ES-I3 (cell line): Measurements from ENCODE around the gene KCNA10.

Experiments
- H3K36me3 ChIP-seq: 2 replicates; pipeline ENCODE4 v1.6.1; 2013; ENCODE audit warnings: mild to moderate bottlenecking, low read length, control low read depth, moderate library complexity; ENCODE audit not compliant: insufficient read depth
- H3K4me1 ChIP-seq: 2 replicates; pipeline ENCODE4 v1.6.1; 2013; ENCODE audit warnings: mild to moderate bottlenecking, control low read depth, low read length; ENCODE audit not compliant: insufficient read depth
- H3K9ac ChIP-seq: 2 replicates; pipeline ENCODE4 v1.6.1; 2013; ENCODE audit warnings: low read depth, mild to moderate bottlenecking, low read length, moderate library complexity
- H3K9me3 ChIP-seq: 2 replicates; pipeline ENCODE4 v1.6.1; 2013; ENCODE audit warnings: mild to moderate bottlenecking, low read length, moderate library complexity; ENCODE audit not compliant: control insufficient read depth, insufficient read depth

The KCNA10 gene

DNA sequence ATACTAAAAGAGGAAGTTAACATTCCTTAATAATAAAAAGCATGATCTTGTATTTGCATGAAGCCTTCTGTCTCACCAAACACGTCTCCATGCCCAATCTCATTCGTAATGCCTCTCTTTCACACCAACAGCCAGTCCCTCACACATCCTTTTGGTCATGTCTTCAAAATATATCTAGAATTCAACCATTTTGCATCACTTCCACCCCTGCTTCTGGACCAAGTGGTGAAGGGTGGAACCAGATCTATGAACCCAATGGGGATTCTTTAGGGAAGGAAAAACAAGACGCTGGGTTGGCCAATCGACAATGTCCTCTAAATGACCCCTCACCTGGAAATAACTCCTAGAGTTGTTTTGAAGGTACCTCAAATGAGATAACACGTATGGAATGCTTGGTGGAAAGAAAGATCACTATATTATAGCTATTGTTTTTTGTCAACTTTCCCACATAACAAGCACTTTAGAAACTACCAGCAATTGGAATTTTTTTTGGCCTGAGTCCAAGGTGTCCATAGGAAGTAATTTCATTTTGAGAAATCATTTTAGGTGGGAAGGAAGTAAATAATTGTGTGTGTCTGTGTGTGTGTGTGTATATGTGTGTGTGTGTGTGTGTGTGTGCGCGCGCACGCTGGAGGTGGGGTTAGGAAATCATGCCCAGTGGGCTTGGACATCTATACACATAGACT lies at the start of gene KCNA10:
Gene KCNA10 (minus strand): TSS at position 51 of the 686 bp plus-strand sequence. CDS start 388 bp downstream, outside the sequence.
- Histone ChIP-seq H3K9me3 (no peaks in the 10 kb centered on the region), H3K9ac (no peak within 1 kb of the TSS), H3K4me1 (peaks cover 12% of the 10 kb centered on the region), H3K36me3 (no peaks in the 10 kb centered on the region)

DNA sequence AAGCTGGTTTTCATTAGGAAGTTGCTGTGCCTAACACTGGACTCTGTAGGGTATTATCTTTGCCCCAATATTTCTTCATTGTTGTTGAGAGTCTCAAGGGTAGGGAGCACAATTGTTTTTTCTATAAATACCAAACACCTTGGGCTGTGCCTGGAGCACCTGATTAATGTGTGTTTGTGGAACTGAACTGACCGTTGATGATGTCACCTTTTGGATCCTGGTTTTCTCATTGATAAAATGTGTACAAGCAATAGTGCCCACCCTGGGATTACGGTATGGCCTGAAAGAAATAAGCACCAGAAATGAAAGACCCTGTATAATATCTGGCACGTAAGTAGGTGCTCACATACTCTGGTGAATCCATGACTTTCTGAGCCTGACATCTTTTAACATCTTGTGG lies 47.9 kb upstream of the KCNA10 start:
- Histone ChIP-seq H3K9ac (no peak overlapping the region), H3K4me1 (no peaks in the 10 kb centered on the region; the same call in 1 of the 2 replicates), H3K36me3 (no peaks in the 10 kb centered on the region), H3K9me3 (no peaks in the 10 kb centered on the region)

DNA sequence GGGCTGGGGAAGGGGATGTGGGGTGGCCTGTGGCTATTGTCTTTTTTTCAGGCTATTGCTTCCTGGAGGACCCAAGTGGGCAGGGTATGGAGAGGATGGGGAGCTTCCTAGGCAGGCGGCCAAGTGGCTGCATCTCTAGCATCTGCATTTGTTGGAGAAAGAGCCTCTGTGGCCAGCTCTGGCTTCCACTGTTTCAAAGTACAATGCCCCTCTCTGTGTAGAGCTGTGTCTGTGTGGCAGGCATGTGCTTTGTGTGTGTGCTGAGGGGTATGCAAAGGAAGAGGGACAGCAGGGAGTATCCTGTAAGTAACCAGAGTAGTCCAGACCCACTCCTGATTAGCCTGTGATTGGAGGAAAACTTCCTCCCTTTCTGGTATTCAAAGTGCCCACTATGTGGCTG lies 46.6 kb upstream of the KCNA10 start:
- no peaks in the 10 kb centered on the region for H3K9me3 ChIP-seq
- no peak overlapping the region for H3K9ac ChIP-seq
- H3K36me3 ChIP-seq, result no peaks in the 10 kb centered on the region
- H3K4me1 ChIP-seq, result no peaks in the 10 kb centered on the region; the same call in 1 of the 2 replicates

DNA sequence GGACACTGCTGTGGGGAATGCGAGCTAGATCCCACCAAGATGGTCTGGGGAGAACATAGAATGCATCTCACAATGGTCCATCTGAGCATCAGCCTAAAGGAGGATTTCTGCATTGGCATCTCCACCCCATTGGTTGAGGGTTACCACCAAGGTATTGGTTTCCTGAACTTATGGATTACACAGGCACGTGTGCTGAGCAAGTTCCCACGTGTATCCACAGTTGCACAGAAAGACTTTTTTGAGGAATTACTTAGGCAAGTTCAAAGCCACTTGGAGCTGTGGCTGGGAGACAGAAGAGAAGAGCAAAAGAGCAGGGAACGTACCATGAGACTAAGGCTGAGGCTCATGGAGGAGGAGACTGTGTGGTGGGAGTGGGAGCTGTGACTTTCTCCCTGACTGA lies 44.1 kb upstream of the KCNA10 start:
- Histone ChIP-seq H3K36me3 (no peaks in the 10 kb centered on the region), H3K9me3 (no peaks in the 10 kb centered on the region), H3K4me1 (no peaks in the 10 kb centered on the region; the same call in 1 of the 2 replicates), H3K9ac (no peak overlapping the region)

DNA sequence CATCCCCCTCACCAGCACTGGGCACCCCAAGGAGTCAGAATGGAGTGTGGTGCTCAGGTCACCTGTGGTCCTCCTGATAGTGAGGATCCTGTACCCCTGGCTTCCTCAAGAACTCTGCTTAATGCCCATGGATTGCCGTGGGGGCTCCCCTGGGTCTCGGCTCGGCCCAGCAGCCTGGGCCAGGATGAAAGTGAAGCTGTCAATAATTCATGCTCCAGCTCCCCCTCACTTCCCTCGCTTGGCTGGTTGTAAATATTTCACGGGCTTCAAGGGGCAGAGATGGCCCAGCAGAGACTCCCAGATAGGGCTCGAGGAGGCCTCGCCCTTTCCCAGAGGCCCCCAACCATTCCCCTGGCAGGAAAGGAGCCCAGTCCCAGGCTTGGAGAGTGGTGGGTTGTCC lies 42.6 kb upstream of the KCNA10 start:
- no peak overlapping the region for H3K9ac ChIP-seq
- no peaks in the 10 kb centered on the region; the same call in 1 of the 2 replicates for H3K4me1 ChIP-seq
- no peaks in the 10 kb centered on the region for H3K36me3 ChIP-seq
- no peaks in the 10 kb centered on the region for H3K9me3 ChIP-seq

DNA sequence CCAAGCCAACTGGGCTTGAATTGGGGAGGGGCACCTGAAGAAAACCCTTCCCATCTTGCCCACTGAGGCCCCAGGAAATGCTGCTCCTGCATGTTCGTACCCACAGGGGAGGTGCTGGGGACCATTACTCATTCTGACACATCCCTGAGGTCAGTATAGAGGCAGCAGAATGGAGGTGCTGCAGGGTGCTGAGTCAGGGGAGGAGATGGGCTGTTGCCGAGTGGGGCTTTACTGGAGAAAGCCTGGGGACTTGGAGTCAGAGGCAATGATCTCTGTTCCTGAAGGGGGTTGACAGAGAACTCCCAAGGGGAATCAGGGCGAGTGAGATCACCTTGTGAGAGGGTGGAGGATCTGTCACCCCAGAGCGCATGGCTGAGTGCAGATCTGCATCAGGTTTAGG lies 40.2 kb upstream of the KCNA10 start:
- no peaks in the 10 kb centered on the region for H3K36me3 ChIP-seq
- peaks cover 4% of the 10 kb centered on the region; the same call in 1 of the 2 replicates for H3K4me1 ChIP-seq
- H3K9ac ChIP-seq, result no peak overlapping the region
- no peaks in the 10 kb centered on the region for H3K9me3 ChIP-seq

DNA sequence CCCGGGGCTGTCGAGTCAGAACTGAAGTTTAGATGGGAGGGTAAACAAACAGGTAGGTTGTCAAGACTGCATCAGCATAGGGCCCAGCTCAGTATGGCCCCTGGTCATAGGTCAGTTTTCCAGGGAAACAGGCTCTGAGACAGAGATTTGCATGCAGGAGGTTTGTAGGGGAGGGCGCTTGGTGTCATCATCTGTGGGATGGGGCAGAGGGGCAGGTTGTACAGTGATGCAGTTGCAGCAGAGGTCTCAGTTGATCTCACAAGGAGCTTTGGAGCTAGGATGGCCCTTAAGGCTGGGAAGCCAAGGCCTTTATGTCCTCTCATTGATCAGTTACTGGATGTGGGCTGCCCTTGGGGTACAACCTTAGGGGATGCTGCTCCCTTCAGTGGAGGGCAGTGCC lies 38.5 kb upstream of the KCNA10 start:
- Histone ChIP-seq H3K4me1 (peaks cover 4% of the 10 kb centered on the region; the same call in 1 of the 2 replicates), H3K36me3 (no peaks in the 10 kb centered on the region), H3K9me3 (no peaks in the 10 kb centered on the region), H3K9ac (no peak overlapping the region)

DNA sequence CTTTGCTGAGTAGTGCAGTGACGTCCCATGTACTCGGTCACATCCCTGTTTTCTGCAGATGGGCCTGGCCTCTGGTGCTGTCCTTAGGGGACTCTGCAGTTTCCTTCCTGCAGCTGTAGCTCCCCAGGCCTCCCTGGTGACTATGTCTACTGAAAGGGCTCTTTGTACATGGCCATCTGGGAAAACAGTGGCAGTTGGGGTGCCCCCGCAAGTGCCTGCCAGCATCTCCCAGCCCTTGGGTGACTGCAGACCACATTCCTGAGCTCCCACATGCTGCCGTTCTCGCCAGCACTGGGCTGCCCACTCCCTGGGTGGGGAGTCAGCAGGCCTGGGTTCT lies 37.5 kb upstream of the KCNA10 start:
- H3K4me1 ChIP-seq, result peaks cover 4% of the 10 kb centered on the region; the same call in 1 of the 2 replicates
- no peaks in the 10 kb centered on the region for H3K9me3 ChIP-seq
- no peaks in the 10 kb centered on the region for H3K36me3 ChIP-seq
- no peak overlapping the region for H3K9ac ChIP-seq

DNA sequence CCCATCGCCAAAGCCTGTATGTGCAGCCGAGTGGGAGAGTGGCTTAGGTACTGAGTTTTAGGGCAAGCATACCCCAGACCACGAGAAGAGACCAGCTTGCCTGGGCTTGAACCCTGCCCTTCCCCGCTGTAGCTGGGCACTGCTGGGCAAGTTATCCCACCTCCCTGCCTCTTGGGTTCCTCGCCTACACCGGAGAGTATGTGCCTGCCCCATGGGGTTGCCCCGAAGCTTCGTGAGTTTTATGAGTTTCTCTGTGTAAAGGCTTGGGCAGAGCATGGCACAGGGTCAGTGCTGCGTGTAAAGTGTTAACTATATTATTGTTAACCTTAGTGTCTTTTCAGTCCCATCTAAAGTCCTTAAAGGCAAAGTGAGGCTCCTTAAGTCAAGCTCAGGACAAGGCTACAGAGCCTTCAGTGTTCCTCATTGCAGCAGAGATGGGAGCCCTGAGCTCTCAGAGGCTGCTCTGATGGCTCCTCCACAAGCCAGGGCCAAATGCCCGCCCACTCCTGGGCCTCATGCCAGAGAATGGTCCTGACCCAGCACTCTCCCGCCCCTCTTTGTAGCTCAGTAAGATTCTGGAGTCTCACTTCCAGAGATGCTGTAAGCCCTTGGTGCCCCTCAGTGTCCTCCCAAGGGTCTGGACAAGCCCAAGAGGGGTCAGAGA lies 37.0 kb upstream of the KCNA10 start:
- H3K4me1 ChIP-seq, result peaks cover 4% of the 10 kb centered on the region; the same call in 1 of the 2 replicates
- H3K9me3 ChIP-seq, result no peaks in the 10 kb centered on the region
- H3K36me3 ChIP-seq, result no peaks in the 10 kb centered on the region
- peak overlapping the region; percentile 50; the same call in 1 of the 2 replicates for H3K9ac ChIP-seq

DNA sequence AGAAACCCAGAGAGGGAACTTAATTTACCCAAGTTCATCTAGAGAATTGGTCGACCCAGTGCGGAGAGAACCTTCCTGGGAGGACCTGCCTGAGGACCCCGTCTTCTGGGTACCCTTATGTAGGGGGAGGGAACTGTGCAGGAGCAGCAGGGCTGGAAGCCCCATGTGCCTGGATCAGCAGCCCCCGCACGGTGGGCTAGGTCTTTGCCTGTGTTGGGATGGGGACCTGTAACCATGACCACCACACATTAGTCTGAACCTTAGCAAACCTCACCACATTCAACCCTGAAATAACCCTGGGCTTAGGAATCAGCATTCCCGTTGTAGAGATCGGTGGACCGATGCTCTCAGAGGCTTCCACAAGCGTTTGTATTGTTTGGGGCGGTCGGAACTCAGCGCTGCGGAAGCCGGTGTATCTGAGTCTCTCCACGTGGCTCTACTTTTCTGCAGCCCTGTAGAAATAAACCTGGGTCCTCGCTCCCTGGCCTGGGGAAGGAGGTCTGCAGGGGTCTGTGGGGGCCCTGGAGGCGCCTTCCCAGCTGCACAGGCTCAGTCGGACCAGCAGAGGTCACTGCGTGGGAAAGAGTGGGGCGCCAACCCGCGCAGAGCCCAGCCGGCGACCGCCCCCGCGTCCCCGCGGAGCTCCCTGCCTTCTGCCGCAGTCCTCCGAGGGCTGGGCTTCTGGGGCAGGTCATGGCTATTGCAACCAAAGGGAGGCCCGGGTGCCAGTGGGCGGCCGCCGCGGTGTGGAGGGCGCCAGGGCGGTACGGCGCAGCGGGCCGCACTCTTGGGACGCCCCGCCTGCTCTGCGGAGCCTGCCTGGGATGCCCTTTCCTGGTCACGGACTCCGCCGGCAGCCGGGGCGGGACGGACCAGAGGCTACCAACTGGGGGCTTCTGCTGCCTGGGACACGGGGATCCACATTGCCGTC lies 36.2 kb upstream of the KCNA10 start:
- peaks cover 4% of the 10 kb centered on the region; the same call in 1 of the 2 replicates for H3K4me1 ChIP-seq
- H3K9me3 ChIP-seq, result no peaks in the 10 kb centered on the region
- H3K36me3 ChIP-seq, result no peaks in the 10 kb centered on the region
- H3K9ac ChIP-seq, result peak overlapping the region; percentile 50; the same call in 1 of the 2 replicates

DNA sequence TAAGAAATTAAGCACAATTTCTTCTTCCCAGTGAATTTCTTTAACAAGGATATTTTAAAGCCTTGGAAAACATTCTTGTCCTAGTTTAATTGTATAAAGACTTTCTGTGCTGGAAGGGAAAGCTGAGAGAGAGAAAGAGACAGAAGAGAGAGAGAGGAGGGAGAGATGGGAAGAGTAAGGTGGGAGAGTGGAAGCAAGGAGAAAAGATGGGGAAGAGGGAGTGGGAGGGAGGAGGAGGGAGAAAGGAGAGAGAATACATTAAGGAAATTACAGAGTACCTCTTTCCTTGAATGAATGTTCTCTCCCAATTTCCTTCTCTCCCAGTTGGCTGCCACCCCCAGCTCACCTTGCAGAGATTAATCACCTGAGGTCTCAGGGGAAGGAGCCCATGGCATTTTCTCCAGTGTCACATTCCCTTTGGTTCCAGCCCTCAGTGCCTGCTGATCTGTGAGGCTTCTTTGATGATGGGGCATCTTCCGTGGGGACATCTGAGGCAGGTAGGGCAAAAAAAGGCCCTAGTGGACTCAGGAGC lies 32.4 kb upstream of the KCNA10 start:
- Histone ChIP-seq H3K36me3 (no peaks in the 10 kb centered on the region), H3K9me3 (no peaks in the 10 kb centered on the region), H3K4me1 (0 out of 2 replicates have a peak, but pooled peaks cover 4% of the 10 kb centered on the region), H3K9ac (no peak overlapping the region)

DNA sequence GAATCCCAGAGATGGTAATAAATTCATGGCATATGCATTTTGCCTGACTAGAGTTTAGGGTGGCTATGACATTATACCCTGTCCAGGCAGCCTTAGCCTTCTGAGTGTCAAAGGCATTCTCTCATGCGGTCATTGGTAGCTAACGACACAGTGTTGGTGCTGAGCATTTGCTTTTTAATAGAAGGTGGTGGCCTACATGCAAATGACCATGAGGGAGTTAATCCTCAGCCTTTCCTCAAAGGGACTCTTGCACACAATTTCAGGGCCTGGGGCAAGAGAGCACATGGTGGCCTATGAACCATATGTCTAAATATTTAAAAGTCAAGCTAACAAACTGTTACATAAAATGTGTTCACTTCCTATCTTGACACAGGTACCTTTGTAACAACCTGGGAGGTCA lies 30.9 kb upstream of the KCNA10 start:
- H3K4me1 ChIP-seq, result no peaks in the 10 kb centered on the region
- no peak overlapping the region for H3K9ac ChIP-seq
- no peaks in the 10 kb centered on the region for H3K9me3 ChIP-seq
- H3K36me3 ChIP-seq, result no peaks in the 10 kb centered on the region

DNA sequence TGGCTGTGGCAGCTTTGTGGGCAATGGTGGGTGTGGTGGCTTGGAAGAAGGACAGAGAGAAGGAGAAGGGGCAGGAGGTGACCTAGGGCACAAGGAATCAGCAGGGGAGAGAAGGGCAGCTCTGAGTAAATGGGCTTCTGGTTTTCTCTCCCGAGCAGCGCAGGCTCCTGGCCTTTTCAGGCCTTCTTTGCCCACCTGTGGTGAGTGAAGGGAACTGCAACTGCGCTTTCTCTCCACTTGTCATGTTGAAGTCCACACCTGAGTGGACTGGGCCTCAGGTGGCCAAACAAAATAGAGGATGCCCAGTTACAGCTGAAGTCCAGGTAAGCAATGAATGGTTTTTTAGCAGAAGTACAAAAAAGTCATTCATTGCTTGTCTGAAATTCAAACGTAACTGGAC lies 29.4 kb upstream of the KCNA10 start:
- Histone ChIP-seq H3K9me3 (no peaks in the 10 kb centered on the region), H3K4me1 (no peaks in the 10 kb centered on the region), H3K9ac (no peak overlapping the region), H3K36me3 (no peaks in the 10 kb centered on the region)

DNA sequence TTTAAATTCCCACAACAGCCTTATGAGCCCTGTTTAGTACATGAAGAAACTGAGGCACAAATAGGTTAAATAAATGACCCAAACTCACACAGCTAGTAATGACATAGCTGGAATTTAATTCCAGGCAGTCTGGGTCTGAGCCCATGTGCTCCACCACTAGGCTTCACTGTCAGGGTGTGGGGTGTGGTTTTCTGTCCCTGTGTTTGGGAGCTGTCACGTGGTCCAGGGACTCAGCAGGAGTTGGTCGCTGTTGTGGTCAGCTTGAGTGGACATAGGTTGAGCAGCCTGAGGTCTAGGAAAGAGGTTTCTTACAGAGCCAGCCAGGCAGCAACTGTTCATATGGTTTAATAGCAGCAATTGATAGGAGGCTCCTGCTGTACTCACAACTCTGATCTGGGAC lies 28.0 kb upstream of the KCNA10 start:
- Histone ChIP-seq H3K9ac (no peak overlapping the region), H3K9me3 (no peaks in the 10 kb centered on the region), H3K36me3 (no peaks in the 10 kb centered on the region), H3K4me1 (no peaks in the 10 kb centered on the region)
